Activated B cell treated with CpG ODN at 0.5 μM for 24 hours (primary cell): ENCODE data around the gene CCIN. TPM values are rescaled to one million over a fixed set of nuclear protein-coding genes. Genes with fewer than 3 reads are reported as not detected.

Experiments used
- ATAC-seq: fragments of 200-7000 bp; cut with Tn5 transposase; one replicate; pipeline ENCODE4 v1.10.0; 2021; ENCODE audit warnings: low read depth, mild to moderate bottlenecking, moderate library complexity
- CTCF ChIA-PET: fragments of 350-600 bp; sonication (Branson Sonifier 250); formaldehyde crosslinking; loops from one replicate; lab custom pipeline; 2021; ENCODE audit warnings: antibody characterized with exemption; lab: Charles Lee
- POLR2A ChIA-PET: fragments of 350-600 bp; sonication (Branson Sonifier 250); formaldehyde crosslinking; loops from one replicate; lab custom pipeline; 2021; ENCODE audit warnings: antibody characterized with exemption; lab: Charles Lee
- DNase-seq: peaks from one replicate; pipeline ENCODE4 v3.0.0; 2022
- H3K27ac Mint-ChIP-seq: one replicate; pipeline ENCODE4 v1.8.0; 2020; ENCODE audit warnings: mixed read lengths
- H3K27me3 Mint-ChIP-seq: one replicate; pipeline ENCODE4 v1.8.0; 2021; ENCODE audit warnings: mixed read lengths
- H3K36me3 Mint-ChIP-seq: one replicate; pipeline ENCODE4 v1.8.0; 2021; ENCODE audit warnings: low read depth, mixed read lengths
- H3K4me1 Mint-ChIP-seq: one replicate; pipeline ENCODE4 v1.8.0; 2021; ENCODE audit warnings: mixed read lengths
- H3K4me3 Mint-ChIP-seq: one replicate; pipeline ENCODE4 v1.8.0; 2020; ENCODE audit warnings: mild to moderate bottlenecking, mixed read lengths
- H3K9me3 Mint-ChIP-seq: one replicate; pipeline ENCODE4 v1.8.0; 2020; ENCODE audit warnings: mixed read lengths
- intact Hi-C: fragments of 100-400 bp; cut with micrococcal nuclease; formaldehyde crosslinking; loops from one replicate; pipeline ENCODE4 v1.15.1; 2024
- total RNA-seq: library from RNA; stranded (reverse); gene quantifications from 2 replicates; pipeline ENCODE4 v1.2.3, GENCODE V29; 2022
- TF ChIP-seq, protein P1 (sequence below): fragments of 200-600 bp; IDR thresholded peaks from one replicate; pipeline ENCODE4 v1.8.0; 2022; ENCODE audit warnings: antibody characterized with exemption, mild to moderate bottlenecking

CCIN gene
- total RNA-seq, 1 donor from 2014 or later: not detected

DNA sequence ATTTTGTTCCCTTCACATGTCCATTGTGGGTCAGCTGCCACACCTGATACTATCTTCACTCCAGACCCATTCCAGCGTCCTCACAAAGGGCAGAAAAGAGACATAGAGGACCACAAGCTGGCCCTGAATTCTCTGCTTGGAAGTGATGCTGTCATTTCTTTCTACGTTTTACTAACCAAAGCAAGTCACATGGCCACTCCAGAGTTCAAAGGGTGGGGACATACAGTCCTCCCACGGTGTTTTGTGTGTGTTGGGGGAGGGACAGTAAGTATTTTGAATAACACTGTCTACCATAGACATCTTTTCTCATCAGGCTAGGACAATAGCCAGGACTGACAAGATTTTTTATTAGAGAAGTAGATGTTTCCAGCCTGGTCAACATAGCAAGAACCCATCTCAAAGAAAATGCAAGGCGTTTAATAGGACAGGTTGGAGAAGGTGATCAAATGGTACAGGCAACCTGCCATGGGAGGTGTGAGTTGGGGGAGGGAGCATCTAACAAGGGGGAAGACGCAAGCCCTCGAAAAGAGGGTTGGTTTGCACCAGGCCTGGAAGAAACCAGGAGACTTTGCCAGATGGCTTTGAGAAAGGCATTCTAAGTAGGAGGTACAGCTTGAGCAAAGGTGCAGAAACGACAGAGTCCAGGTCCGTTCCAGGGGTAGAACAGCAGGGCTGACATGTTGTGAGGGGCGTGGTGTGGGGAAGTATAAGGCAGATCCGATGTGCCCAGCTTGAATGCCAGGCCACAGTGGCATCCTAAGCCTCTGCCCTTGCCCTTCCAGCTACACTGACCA, 43.9 kb upstream of the CCIN start:
- DNase-seq (no peak), ATAC-seq (no peak)
- Mint-ChIP-seq H3K4me1 (peaks cover 14% of the 10 kb centered on the region), H3K4me3 (no peak overlapping the region), H3K36me3 (peaks cover 12% of the 10 kb centered on the region), H3K9me3 (no peaks in the 10 kb centered on the region), H3K27ac (no peak overlapping the region), H3K27me3 (no peaks in the 10 kb centered on the region)
- intact Hi-C loops: no loop called here
- ChIA-PET POLR2A (no interaction called here), CTCF (interaction anchor here (1.0 kb wide), 1 partner anchor 42 kb away, joined by 3 read pairs; no protein-coding TSS in a partner anchor)
- TF ChIP-seq, protein P1, sequence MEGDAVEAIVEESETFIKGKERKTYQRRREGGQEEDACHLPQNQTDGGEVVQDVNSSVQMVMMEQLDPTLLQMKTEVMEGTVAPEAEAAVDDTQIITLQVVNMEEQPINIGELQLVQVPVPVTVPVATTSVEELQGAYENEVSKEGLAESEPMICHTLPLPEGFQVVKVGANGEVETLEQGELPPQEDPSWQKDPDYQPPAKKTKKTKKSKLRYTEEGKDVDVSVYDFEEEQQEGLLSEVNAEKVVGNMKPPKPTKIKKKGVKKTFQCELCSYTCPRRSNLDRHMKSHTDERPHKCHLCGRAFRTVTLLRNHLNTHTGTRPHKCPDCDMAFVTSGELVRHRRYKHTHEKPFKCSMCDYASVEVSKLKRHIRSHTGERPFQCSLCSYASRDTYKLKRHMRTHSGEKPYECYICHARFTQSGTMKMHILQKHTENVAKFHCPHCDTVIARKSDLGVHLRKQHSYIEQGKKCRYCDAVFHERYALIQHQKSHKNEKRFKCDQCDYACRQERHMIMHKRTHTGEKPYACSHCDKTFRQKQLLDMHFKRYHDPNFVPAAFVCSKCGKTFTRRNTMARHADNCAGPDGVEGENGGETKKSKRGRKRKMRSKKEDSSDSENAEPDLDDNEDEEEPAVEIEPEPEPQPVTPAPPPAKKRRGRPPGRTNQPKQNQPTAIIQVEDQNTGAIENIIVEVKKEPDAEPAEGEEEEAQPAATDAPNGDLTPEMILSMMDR: no peak

DNA sequence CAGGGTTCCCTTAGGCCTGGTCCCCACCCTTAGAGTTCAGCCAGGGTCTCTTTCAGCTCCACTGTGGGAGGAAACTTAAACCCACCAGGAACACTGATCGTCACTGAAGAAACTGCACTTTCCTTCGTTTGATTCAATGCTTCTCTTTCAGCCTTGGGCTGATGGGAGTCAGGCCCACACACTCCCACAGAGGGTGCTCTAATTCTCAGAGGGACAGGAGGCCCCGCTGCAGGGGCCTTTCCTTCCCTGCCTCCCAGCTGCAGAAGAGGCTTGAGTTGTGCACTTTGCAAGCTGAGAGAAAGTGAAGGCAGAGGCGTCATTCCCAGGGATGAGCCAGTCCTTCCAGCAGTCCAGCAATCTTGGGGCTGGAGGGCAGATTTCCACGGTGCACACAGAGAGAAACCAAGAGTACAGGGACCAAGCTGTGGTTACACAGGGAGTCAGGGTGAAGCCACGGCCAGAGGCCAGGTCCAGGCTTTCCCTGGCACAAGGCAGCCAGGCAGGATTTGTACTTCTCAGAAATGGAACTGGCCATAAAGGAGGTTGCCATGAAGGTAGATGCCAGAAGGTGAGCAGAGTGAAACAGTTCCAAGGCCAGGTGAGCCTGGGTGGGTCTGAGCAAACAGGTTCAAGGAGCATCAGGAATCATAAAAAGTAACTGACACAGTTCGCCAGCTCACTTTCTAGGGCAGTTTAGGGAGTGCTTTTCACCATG, 43.0 kb upstream of the CCIN start:
- ChIA-PET POLR2A (no interaction called here), CTCF (interaction anchor here (1.0 kb wide), 1 partner anchor 41 kb away, joined by 3 read pairs; no protein-coding TSS in a partner anchor)
- no peaks in the 10 kb centered on the region for H3K27me3 Mint-ChIP-seq
- H3K9me3 Mint-ChIP-seq: no peaks in the 10 kb centered on the region
- H3K27ac Mint-ChIP-seq: no peak overlapping the region
- no peak for DNase-seq
- intact Hi-C loops: no loop called here
- no peak overlapping the region for H3K4me3 Mint-ChIP-seq
- peaks cover 14% of the 10 kb centered on the region for H3K4me1 Mint-ChIP-seq
- TF ChIP-seq, protein P1: no peak
- ATAC-seq: no peak
- H3K36me3 Mint-ChIP-seq: peaks cover 12% of the 10 kb centered on the region

DNA sequence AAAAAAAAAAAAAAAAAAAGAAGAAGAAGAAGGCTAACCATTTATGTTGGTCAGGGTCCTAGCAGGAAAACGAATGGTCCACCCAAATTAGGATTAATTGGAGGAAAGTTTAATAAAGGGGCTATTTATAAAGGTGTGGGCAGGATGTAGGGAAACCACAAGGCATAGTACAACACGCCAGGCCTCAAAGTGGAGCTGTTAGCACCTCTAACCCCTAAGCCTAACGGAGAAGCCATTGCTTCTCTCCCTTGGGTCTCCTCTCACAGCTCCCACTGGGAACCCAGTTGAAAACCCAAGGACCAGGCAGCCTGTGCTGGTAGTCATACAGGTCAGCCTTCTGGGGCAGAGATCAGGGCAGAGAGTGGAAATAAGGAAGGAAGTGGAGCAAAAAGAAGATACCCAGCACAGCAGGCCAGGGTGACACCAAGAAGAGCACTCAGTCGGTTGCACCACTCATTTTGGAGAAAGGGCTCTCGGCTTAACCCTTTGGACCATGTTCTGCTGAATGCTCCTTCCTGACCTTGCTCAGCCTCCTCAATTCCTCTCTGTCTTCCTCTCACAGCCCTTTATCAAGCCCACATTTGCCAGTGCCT, 41.4 kb upstream of the CCIN start:
- Mint-ChIP-seq H3K4me3 (no peak overlapping the region), H3K27me3 (no peaks in the 10 kb centered on the region), H3K4me1 (peaks cover 14% of the 10 kb centered on the region), H3K36me3 (peaks cover 3% of the 10 kb centered on the region), H3K9me3 (no peaks in the 10 kb centered on the region), H3K27ac (no peak overlapping the region)
- intact Hi-C loops: no loop called here
- DNase-seq (no peak), ATAC-seq (no peak)
- ChIA-PET CTCF (interaction anchor here (0.8 kb wide), 1 partner anchor 22 kb away, joined by 3 read pairs; no protein-coding TSS in a partner anchor), POLR2A (interaction anchor here (0.7 to 1.1 kb wide), 2 partner anchors 9 to 14 kb away, joined by 3 to 8 read pairs; partner anchors contain the start of gene GLIPR2)
- TF ChIP-seq, protein P1: no peak

DNA sequence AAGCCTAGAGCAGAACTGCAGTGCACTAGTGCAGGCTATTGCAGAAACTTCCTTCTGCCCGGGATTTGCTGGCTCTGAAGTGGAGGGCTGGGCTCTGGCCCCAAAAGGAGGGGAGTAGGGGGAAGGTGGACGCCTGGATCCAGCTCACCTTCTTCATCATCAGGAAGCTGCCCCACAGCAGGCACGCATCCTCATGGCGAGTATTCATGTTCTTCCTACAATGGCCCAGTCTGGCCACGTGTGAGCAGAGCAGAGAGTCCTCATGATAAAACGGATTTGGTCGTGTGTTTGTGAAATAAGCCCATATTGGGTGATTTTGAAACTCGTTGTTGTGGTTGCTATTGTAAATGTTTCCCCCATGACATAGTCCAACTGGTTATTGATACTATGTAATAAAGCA, 40.8 kb upstream of the CCIN start:
- H3K4me3 Mint-ChIP-seq: no peak overlapping the region
- peaks cover 14% of the 10 kb centered on the region for H3K4me1 Mint-ChIP-seq
- no peak for DNase-seq
- H3K27me3 Mint-ChIP-seq: no peaks in the 10 kb centered on the region
- CTCF ChIA-PET: interaction anchor here (0.8 kb wide), 1 partner anchor 21 kb away, joined by 3 read pairs; no protein-coding TSS in a partner anchor
- H3K9me3 Mint-ChIP-seq: no peaks in the 10 kb centered on the region
- POLR2A ChIA-PET: no interaction called here
- no peaks in the 10 kb centered on the region for H3K36me3 Mint-ChIP-seq
- no peak overlapping the region for H3K27ac Mint-ChIP-seq
- ATAC-seq: no peak
- intact Hi-C loops: no loop called here
- TF ChIP-seq, protein P1: no peak
